GM23248 (cell line): ENCODE measurements around the gene GNG14.

ENCODE experiments used
- EZH2 ChIP-seq: fragments of 200-600 bp; sonication (generic); IDR thresholded peaks from 2 replicates; pipeline ENCODE4 v1.6.1; 2018; ENCODE audit warnings: antibody characterized with exemption, mild to moderate bottlenecking; ENCODE audit not compliant: insufficient read depth, poor library complexity, severe bottlenecking
- EZH2phosphoT487 ChIP-seq: fragments of 200-600 bp; sonication (generic); IDR thresholded peaks from 2 replicates; pipeline ENCODE4 v1.6.1; 2018; ENCODE audit warnings: antibody characterized with exemption, moderate library complexity, mild to moderate bottlenecking, low read depth; ENCODE audit not compliant: insufficient read depth

- no peak for TF ChIP-seq EZH2
- no peak for TF ChIP-seq EZH2phosphoT487
Measured at GRCh38 chr19:12648088-12648487, 39.7 kb upstream of the GNG14 start.
